Endothelial cell of umbilical vein (primary cell): Measurements from ENCODE around the gene EGFL6. TPM values are rescaled to one million over a fixed set of nuclear protein-coding genes. Genes with fewer than 3 reads are reported as not detected.

Experiments used
- BruUV-seq: library from RNA; stranded (reverse); fragments of 400-500 nt; replicated peaks from 2 replicates; lab custom pipeline; 2021; lab: Mats Ljungman, UMichigan
- CTCF ChIA-PET: fragments of 300-600, 350-600 bp; sonication (Branson Sonifier 250); formaldehyde crosslinking; loops from one replicate; lab custom pipeline; 2021; ENCODE audit warnings: antibody characterized with exemption, inconsistent platforms; lab: Charles Lee
- POLR2A ChIA-PET: fragments of 300-600, 350-600 bp; sonication (Branson Sonifier 250); formaldehyde crosslinking; loops from one replicate; lab custom pipeline; 2021; ENCODE audit warnings: antibody characterized with exemption, inconsistent platforms; lab: Charles Lee
- DNase-seq: peaks from one replicate; pipeline ENCODE4 v3.0.0-alpha.2; 2011; ENCODE audit warnings: low read depth, low spot score
- FAIRE-seq: peaks from 2 replicates; lab custom pipeline; 2011; peaks lifted over from hg19 to GRCh38; lab: Jason Lieb, UNC
- H2AFZ ChIP-seq: 2 replicates; pipeline ENCODE4 v1.6.0; 2012; ENCODE audit warnings: low read depth, low read length, control low read depth, inconsistent platforms
- H3K27ac ChIP-seq: 2 replicates; pipeline ENCODE4 v1.5.1; 2011; ENCODE audit warnings: low read depth, mild to moderate bottlenecking, control low read depth, low read length, moderate library complexity; ENCODE audit not compliant: insufficient read depth
- H3K27me3 ChIP-seq, 2 experiments: 2 replicates each; pipeline versions ENCODE4 v1.6.0 to v1.6.1; 2011; ENCODE audit warnings: low read length in 2 of 2, mixed read lengths in 1 of 2; ENCODE audit not compliant: control insufficient read depth in 2 of 2, insufficient read depth in 2 of 2
- H3K36me3 ChIP-seq, 2 experiments: 2 replicates in 1 of 2; 3 replicates in 1 of 2; pipeline ENCODE4 v1.5.1; 2011; ENCODE audit warnings: low read length in 2 of 2, mild to moderate bottlenecking in 1 of 2, moderate library complexity in 1 of 2; ENCODE audit not compliant: control insufficient read depth in 2 of 2, insufficient read depth in 2 of 2; ENCODE audit errors: extremely low read depth in 1 of 2
- H3K4me1 ChIP-seq: 3 replicates; pipeline ENCODE4 v1.5.1; 2011; ENCODE audit warnings: mild to moderate bottlenecking, low read length; ENCODE audit not compliant: control insufficient read depth, insufficient read depth; ENCODE audit errors: extremely low read depth
- H3K4me2 ChIP-seq: 2 replicates; pipeline ENCODE4 v1.6.1; 2011; ENCODE audit warnings: low read length, control low read depth, mixed read lengths; ENCODE audit not compliant: insufficient read depth
- H3K4me3 ChIP-seq, 3 experiments: fragments of 200-600 bp in 1 of 3; sonication (generic), shearing (Covaris generic) in 1 of 3; replicated peaks in 1 of 3; 2 replicates each; pipeline ENCODE4 v1.5.1; 2011 to 2016; ENCODE audit warnings: control low read depth in 3 of 3, low read length in 3 of 3, mild to moderate bottlenecking in 2 of 3, inconsistent platforms in 1 of 3, low read depth in 1 of 3, moderate library complexity in 1 of 3; ENCODE audit not compliant: insufficient read depth in 1 of 3
- H3K79me2 ChIP-seq: 2 replicates; pipeline ENCODE4 v1.6.0; 2012; ENCODE audit warnings: low read length, inconsistent platforms; ENCODE audit not compliant: control insufficient read depth, insufficient read depth
- H3K9ac ChIP-seq: replicated peaks from 2 replicates; pipeline ENCODE3; 2011; ENCODE audit warnings: low read length, control low read depth; ENCODE audit not compliant: insufficient read depth; ENCODE audit errors: extremely low read depth
- H3K9me1 ChIP-seq: replicated peaks from 3 replicates; pipeline ENCODE4 v1.6.0; 2011; ENCODE audit warnings: mild to moderate bottlenecking, low read length; ENCODE audit not compliant: control insufficient read depth, insufficient read depth; ENCODE audit errors: extremely low read depth
- H3K9me3 ChIP-seq: replicated peaks from 2 replicates; pipeline ENCODE4 v1.5.1; 2012; ENCODE audit warnings: low read length, inconsistent platforms; ENCODE audit not compliant: control insufficient read depth, insufficient read depth
- H4K20me1 ChIP-seq: replicated peaks from 2 replicates; pipeline ENCODE3; 2011; ENCODE audit warnings: mild to moderate bottlenecking, low read length; ENCODE audit not compliant: control insufficient read depth, insufficient read depth; ENCODE audit errors: extremely low read depth
- CTCF ChIP-seq, 2 donors: IDR thresholded peaks; 1 replicate in 1 of 2; 2 replicates in 1 of 2; pipeline ENCODE4 v1.5.1; 2011; ENCODE audit warnings: low read length in 2 of 2, mild to moderate bottlenecking in 2 of 2, moderate library complexity in 2 of 2, control low read depth in 1 of 2, inconsistent platforms in 1 of 2, low read depth in 1 of 2; ENCODE audit not compliant: insufficient read depth in 1 of 2; ENCODE audit errors: extremely low read depth in 1 of 2
- EZH2 ChIP-seq: IDR thresholded peaks from 2 replicates; pipeline ENCODE4 v1.6.1; 2012; ENCODE audit warnings: borderline replicate concordance, low read depth, mild to moderate bottlenecking, moderate library complexity, low read length, inconsistent platforms; ENCODE audit not compliant: severe bottlenecking
- FOS ChIP-seq: IDR thresholded peaks from 2 replicates; pipeline ENCODE4 v1.6.1; 2011; ENCODE audit warnings: mild to moderate bottlenecking, low read length, moderate library complexity, borderline replicate concordance; ENCODE audit not compliant: insufficient read depth
- GATA2 ChIP-seq: IDR thresholded peaks from 2 replicates; pipeline ENCODE4 v1.7.0; 2011; ENCODE audit warnings: low read depth, mild to moderate bottlenecking, moderate library complexity, mixed read lengths, low read length; ENCODE audit not compliant: insufficient read length, insufficient read depth
- JUN ChIP-seq: IDR thresholded peaks from 2 replicates; pipeline ENCODE4 v1.6.1; 2011; ENCODE audit warnings: borderline replicate concordance, low read depth; ENCODE audit not compliant: insufficient read length, insufficient read depth
- MAX ChIP-seq: IDR thresholded peaks from 2 replicates; pipeline ENCODE4 v1.6.1; 2011; ENCODE audit not compliant: insufficient read depth, insufficient read length
- MYC ChIP-seq: IDR thresholded peaks from one replicate; pipeline ENCODE4 v1.6.1; 2011; ENCODE audit warnings: mild to moderate bottlenecking, low read depth, low read length
- POLR2A ChIP-seq: IDR thresholded peaks from 2 replicates; pipeline ENCODE4 v1.6.1; 2012; ENCODE audit warnings: low read depth, mild to moderate bottlenecking, control low read depth, low read length
- POLR2AphosphoS5 ChIP-seq: IDR thresholded peaks from 2 replicates; pipeline ENCODE4 v1.6.1; 2012; ENCODE audit warnings: low read depth, mild to moderate bottlenecking, control low read depth, low read length, moderate library complexity; ENCODE audit not compliant: insufficient read depth
- dilution Hi-C: fragments of 300-500 bp; cut with MboI; formaldehyde crosslinking; loops from one replicate; pipeline ENCODE4 v1.15.0; 2019; ENCODE audit warnings: low sequenced_read_pairs; ENCODE audit not compliant: extremely low pct_ligation_motif_present
- intact Hi-C: fragments of 100-400 bp; cut with micrococcal nuclease; formaldehyde crosslinking; loops from one replicate; pipeline ENCODE4 v1.10.0; 2022
- polyA plus RNA-seq, 4 experiments: library from polyadenylated mRNA; depleted of rRNA in 3 of 4; stranded (reverse) in 3 of 4; unstranded in 1 of 4; fragments of >200 nt; gene quantifications; 2 replicates each; pipeline versions ENCODE4 v1.2.1 to v1.2.3, GENCODE V29; 2011 to 2012; ENCODE audit warnings: missing spikeins in 1 of 4
- total RNA-seq: library from RNA; stranded (reverse); gene quantifications from 2 replicates; pipeline ENCODE4 v1.2.3, GENCODE V29; 2021

The EGFL6 gene
- total and polyA plus RNA-seq, 2 donors (not counting 3 experiments of a cell fraction or from before 2014, with no cell fraction given) = not detected

DNA sequence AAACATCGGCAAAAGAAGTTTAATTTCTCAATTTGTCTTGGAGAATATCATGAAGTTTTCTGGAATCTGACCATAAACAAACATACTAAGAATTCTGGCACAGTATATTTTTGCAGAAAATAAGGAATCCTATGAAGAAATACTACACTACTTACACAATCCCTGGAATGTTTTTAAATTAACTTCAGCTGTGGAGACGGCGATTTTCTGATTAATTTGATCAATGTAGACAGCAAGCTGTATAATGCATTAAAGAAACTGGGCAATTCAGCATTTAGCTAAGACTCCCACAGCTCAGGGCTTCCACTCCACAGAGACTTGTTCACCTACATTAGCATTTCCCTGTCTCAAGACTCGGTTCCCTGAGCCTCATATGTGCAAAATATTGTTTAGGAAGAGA lies 12.2 kb downstream of the EGFL6 start:
- no peak for FAIRE-seq

More for the DNA sequence above, 12.2 kb downstream of the EGFL6 start:
- TF ChIP-seq EZH2 (no peak), JUN (no peak), MAX (no peak), POLR2A (no peak), FOS (no peak), POLR2AphosphoS5 (no peak), MYC (no peak), GATA2 (no peak), CTCF (IDR thresholded peaks at IDR 0.05; ENCODE audit: extremely low read depth in 1 of 2, insufficient read depth in 1 of 2, low read depth in 1 of 2, low read length in 2 of 2) (no peak)
- BruUV-seq = no TSS peak
- Histone ChIP-seq H3K9me3 (no peaks in the 10 kb centered on the region), H3K27ac (no peak overlapping the region), H3K4me3 (no peak overlapping the region), H3K9ac (no peak overlapping the region), H3K4me1 (no peaks in the 10 kb centered on the region), H3K4me2 (no peak overlapping the region), H3K9me1 (no peaks in the 10 kb centered on the region), H3K27me3 (no peaks in the 10 kb centered on the region), H4K20me1 (no peaks in the 10 kb centered on the region), H2AFZ (no peak overlapping the region), H3K79me2 (no peaks in the 10 kb centered on the region), H3K36me3 (no peaks in the 10 kb centered on the region)
- intact Hi-C loops = no loop called here
- no peak for DNase-seq
- POLR2A ChIA-PET = no interaction called here
- dilution Hi-C loops = no loop called here
- CTCF ChIA-PET = no interaction called here
